Esophagus muscularis mucosa (tissue), 4 donors: Measurements from ENCODE around the gene HOXA11. TPM values are rescaled to one million over a fixed set of nuclear protein-coding genes. Genes with fewer than 3 reads are reported as not detected.

Experiments
- DNase-seq: peaks from one replicate; pipeline ENCODE4 v3.0.0-alpha.2; 2017; ENCODE audit errors: extremely low spot score
- H3K27ac ChIP-seq, 4 donors: fragments of 200-600 bp; sonication (generic); replicated peaks in 1 of 4; 1 replicate in 3 of 4; 2 replicates in 1 of 4; pipeline ENCODE4 v1.5.1; 2016 to 2019; ENCODE audit warnings: mild to moderate bottlenecking in 1 of 4
- H3K27me3 ChIP-seq, 4 donors: fragments of 200-600 bp; sonication (generic); one replicate each; pipeline versions ENCODE4 v1.5.1 to v1.6.0; 2016 to 2019
- H3K36me3 ChIP-seq, 4 donors: fragments of 200-600 bp; sonication (generic); one replicate each; pipeline ENCODE4 v1.5.1; 2016 to 2019
- H3K4me1 ChIP-seq, 4 donors: fragments of 200-600 bp; sonication (generic); one replicate each; pipeline ENCODE4 v1.5.1; 2016 to 2019
- H3K4me3 ChIP-seq, 4 donors: fragments of 200-600 bp; sonication (generic); 1 replicate in 2 of 4; 2 replicates in 2 of 4; pipeline ENCODE4 v1.5.1; 2016 to 2019; ENCODE audit warnings: mild to moderate bottlenecking in 4 of 4, moderate library complexity in 1 of 4
- H3K9me3 ChIP-seq, 4 donors: fragments of 200-600 bp; sonication (generic); 1 replicate in 3 of 4; 2 replicates in 1 of 4; pipeline ENCODE4 v1.5.1; 2016 to 2019
- CTCF ChIP-seq, 3 experiments: fragments of 200-600 bp in 2 of 3; fragments of 450-650 bp in 1 of 3; sonication (generic) in 2 of 3; IDR thresholded peaks; one replicate each; pipeline ENCODE4 v1.5.1; 2017 to 2019; ENCODE audit warnings: antibody characterized with exemption in 3 of 3, mild to moderate bottlenecking in 2 of 3, moderate library complexity in 1 of 3
- EP300 ChIP-seq: sonication (generic); formaldehyde crosslinking; IDR thresholded peaks from one replicate; pipeline ENCODE4 v1.6.1; 2017; ENCODE audit warnings: antibody characterized with exemption
- POLR2A ChIP-seq: fragments of 450-650 bp; IDR thresholded peaks from one replicate; pipeline ENCODE4 v1.6.1; 2017; ENCODE audit warnings: antibody characterized with exemption, moderate library complexity, mild to moderate bottlenecking, low read depth
- POLR2AphosphoS5 ChIP-seq, 2 donors: sonication (generic); formaldehyde crosslinking; IDR thresholded peaks; one replicate each; pipeline ENCODE4 v1.6.1; 2017; ENCODE audit warnings: antibody characterized with exemption in 2 of 2
- WGBS: methylation state at CpG from one replicate; pipeline ENCODE4 v1.1.5; 2018; 5-methylcytosine and 5-hydroxymethylcytosine counted together
- intact Hi-C: fragments of 100-400 bp; cut with DNase I; formaldehyde crosslinking; loops from one replicate; pipeline ENCODE4 v1.15.1; 2023
- total RNA-seq, 4 donors: library from RNA; depleted of rRNA; stranded (reverse); fragments of >200 nt; gene quantifications; one replicate each; pipeline versions ENCODE4 v1.1.0 to v1.2.1, GENCODE V29; 2016

The HOXA11 gene
- total RNA-seq, 4 donors from 2014 or later, result not detected

- Histone ChIP-seq H3K4me1 (peaks cover 18 to 57% (median 48%) of the 10 kb centered on the region in 4 donors), H3K27me3 (peaks cover 27 to 100% (median 95%) of the 10 kb centered on the region in 4 donors), H3K4me3 (peak overlapping the region in 1 of 4 donors; percentile 2), H3K9me3 (no peaks in the 10 kb centered on the region), H3K27ac (no peak overlapping the region), H3K36me3 (no peaks in the 10 kb centered on the region)
- TF ChIP-seq POLR2A, result no peak
- no peak for TF ChIP-seq POLR2AphosphoS5 (IDR thresholded peaks at IDR 0.05)
- no peak for TF ChIP-seq EP300
- TF ChIP-seq CTCF (IDR thresholded peaks at IDR 0.05), result no peak
- DNase-seq, result no peak
- intact Hi-C loops, result no loop called here
- WGBS, result 12% methylated on average over 13 of the region's 46 CpGs
Measured at GRCh38 chr7:27165996-27166530, 19.0 kb downstream of the HOXA11 start.

- H3K27ac ChIP-seq, result no peak within 1 kb of the TSS
- H3K4me3 ChIP-seq, result peak within 1 kb of the TSS; percentile 21 to 31 (median 25)
- H3K9me3 ChIP-seq, result no peaks in the 10 kb centered on the region
- DNase-seq, result no peak
- TF ChIP-seq POLR2A (no peak), CTCF (IDR thresholded peaks at IDR 0.05) (no peak), EP300 (no peak)
- H3K36me3 ChIP-seq, result no peaks in the 10 kb centered on the region
- H3K4me1 ChIP-seq, result peaks cover 25 to 64% (median 55%) of the 10 kb centered on the region in 4 donors
- peaks cover 27 to 100% (median 92%) of the 10 kb centered on the region in 4 donors for H3K27me3 ChIP-seq
- intact Hi-C loops, result no loop called here
- 7% methylated on average over 37 of the region's 82 CpGs for WGBS
Measured at GRCh38 chr7:27165089-27165995, 19.7 kb downstream of the HOXA11 start, which contains the start of gene HOXA9. Gene HOXA9 (minus strand): TSS chr7:27165537. CDS start chr7:27165457, 80 bp downstream.

GRCh38 chr7:27164367-27165088 lies 20.5 kb downstream of the HOXA11 start:
- TF ChIP-seq EP300, result no peak
- 15% methylated on average over 36 of the region's 47 CpGs for WGBS
- Histone ChIP-seq H3K27ac (no peak overlapping the region), H3K27me3 (peaks cover 18 to 100% (median 91%) of the 10 kb centered on the region in 4 donors), H3K9me3 (no peaks in the 10 kb centered on the region), H3K36me3 (no peaks in the 10 kb centered on the region), H3K4me1 (peaks cover 21 to 62% (median 51%) of the 10 kb centered on the region in 4 donors), H3K4me3 (peak overlapping the region; percentile 21 to 31 (median 25))
- intact Hi-C loops, result loop anchor here (5.0 kb wide), 1 partner anchor 797 kb away; no protein-coding TSS in a partner anchor
- DNase-seq, result no peak

- peaks cover 20 to 57% (median 48%) of the 10 kb centered on the region in 4 donors for H3K4me1 ChIP-seq
- peaks cover 17 to 100% (median 91%) of the 10 kb centered on the region in 4 donors for H3K27me3 ChIP-seq
- H3K27ac ChIP-seq, result no peak overlapping the region
- 45% methylated on average over 12 of the region's 12 CpGs for WGBS
- H3K9me3 ChIP-seq, result no peaks in the 10 kb centered on the region
- TF ChIP-seq POLR2A, result no peak
- no peak for TF ChIP-seq CTCF (IDR thresholded peaks at IDR 0.05)
- TF ChIP-seq POLR2AphosphoS5 (IDR thresholded peaks at IDR 0.05), result no peak
- TF ChIP-seq EP300, result no peak
- no peaks in the 10 kb centered on the region for H3K36me3 ChIP-seq
- no peak for DNase-seq
- intact Hi-C loops, result loop anchor here (5.0 kb wide), 1 partner anchor 797 kb away; no protein-coding TSS in a partner anchor
- peak overlapping the region in 1 of 4 donors; percentile 31 for H3K4me3 ChIP-seq
Measured at GRCh38 chr7:27164045-27164366, 21.0 kb downstream of the HOXA11 start.
